BLaER1 treated with 17β-estradiol and CSF1 and Interleukin-3, amounts not matched to agents 10 nM and 100 nM (cell line): ENCODE data around the gene FARP1.

ENCODE experiments used
- H3K27ac ChIP-seq, 11 experiments: shearing (Covaris generic); formaldehyde crosslinking; 2 replicates each; pipeline ENCODE4 v1.8.1; 2022
- H3K27me3 ChIP-seq, 11 experiments: shearing (Covaris generic); formaldehyde crosslinking; 2 replicates each; pipeline ENCODE4 v1.8.1; 2022
- H3K36me3 ChIP-seq, 11 experiments: shearing (Covaris generic); formaldehyde crosslinking; 2 replicates each; pipeline ENCODE4 v1.8.1; 2022
- H3K4me1 ChIP-seq, 10 experiments: shearing (Covaris generic); formaldehyde crosslinking; 2 replicates each; pipeline ENCODE4 v1.8.1; 2022
- H3K4me2 ChIP-seq, 11 experiments: shearing (Covaris generic); formaldehyde crosslinking; 2 replicates each; pipeline ENCODE4 v1.8.1; 2022
- H3K4me3 ChIP-seq, 10 experiments: shearing (Covaris generic); formaldehyde crosslinking; 2 replicates each; pipeline ENCODE4 v1.8.1; 2022
- H3K9ac ChIP-seq, 11 experiments: shearing (Covaris generic); formaldehyde crosslinking; 2 replicates each; pipeline ENCODE4 v1.8.1; 2022
- H3K9me3 ChIP-seq, 11 experiments: shearing (Covaris generic); formaldehyde crosslinking; replicated peaks in 1 of 11; 2 replicates each; pipeline ENCODE4 v1.8.1; 2022
- H4K20me1 ChIP-seq, 11 experiments: shearing (Covaris generic); formaldehyde crosslinking; 2 replicates each; pipeline ENCODE4 v1.8.1; 2022
- Cebpa-rat ChIP-seq, 11 experiments: shearing (Covaris generic); IDR thresholded peaks; 2 replicates each; pipeline ENCODE4 v1.8.1; 2022

The FARP1 gene, protein sequence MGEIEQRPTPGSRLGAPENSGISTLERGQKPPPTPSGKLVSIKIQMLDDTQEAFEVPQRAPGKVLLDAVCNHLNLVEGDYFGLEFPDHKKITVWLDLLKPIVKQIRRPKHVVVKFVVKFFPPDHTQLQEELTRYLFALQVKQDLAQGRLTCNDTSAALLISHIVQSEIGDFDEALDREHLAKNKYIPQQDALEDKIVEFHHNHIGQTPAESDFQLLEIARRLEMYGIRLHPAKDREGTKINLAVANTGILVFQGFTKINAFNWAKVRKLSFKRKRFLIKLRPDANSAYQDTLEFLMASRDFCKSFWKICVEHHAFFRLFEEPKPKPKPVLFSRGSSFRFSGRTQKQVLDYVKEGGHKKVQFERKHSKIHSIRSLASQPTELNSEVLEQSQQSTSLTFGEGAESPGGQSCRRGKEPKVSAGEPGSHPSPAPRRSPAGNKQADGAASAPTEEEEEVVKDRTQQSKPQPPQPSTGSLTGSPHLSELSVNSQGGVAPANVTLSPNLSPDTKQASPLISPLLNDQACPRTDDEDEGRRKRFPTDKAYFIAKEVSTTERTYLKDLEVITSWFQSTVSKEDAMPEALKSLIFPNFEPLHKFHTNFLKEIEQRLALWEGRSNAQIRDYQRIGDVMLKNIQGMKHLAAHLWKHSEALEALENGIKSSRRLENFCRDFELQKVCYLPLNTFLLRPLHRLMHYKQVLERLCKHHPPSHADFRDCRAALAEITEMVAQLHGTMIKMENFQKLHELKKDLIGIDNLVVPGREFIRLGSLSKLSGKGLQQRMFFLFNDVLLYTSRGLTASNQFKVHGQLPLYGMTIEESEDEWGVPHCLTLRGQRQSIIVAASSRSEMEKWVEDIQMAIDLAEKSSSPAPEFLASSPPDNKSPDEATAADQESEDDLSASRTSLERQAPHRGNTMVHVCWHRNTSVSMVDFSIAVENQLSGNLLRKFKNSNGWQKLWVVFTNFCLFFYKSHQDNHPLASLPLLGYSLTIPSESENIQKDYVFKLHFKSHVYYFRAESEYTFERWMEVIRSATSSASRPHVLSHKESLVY

DNA sequence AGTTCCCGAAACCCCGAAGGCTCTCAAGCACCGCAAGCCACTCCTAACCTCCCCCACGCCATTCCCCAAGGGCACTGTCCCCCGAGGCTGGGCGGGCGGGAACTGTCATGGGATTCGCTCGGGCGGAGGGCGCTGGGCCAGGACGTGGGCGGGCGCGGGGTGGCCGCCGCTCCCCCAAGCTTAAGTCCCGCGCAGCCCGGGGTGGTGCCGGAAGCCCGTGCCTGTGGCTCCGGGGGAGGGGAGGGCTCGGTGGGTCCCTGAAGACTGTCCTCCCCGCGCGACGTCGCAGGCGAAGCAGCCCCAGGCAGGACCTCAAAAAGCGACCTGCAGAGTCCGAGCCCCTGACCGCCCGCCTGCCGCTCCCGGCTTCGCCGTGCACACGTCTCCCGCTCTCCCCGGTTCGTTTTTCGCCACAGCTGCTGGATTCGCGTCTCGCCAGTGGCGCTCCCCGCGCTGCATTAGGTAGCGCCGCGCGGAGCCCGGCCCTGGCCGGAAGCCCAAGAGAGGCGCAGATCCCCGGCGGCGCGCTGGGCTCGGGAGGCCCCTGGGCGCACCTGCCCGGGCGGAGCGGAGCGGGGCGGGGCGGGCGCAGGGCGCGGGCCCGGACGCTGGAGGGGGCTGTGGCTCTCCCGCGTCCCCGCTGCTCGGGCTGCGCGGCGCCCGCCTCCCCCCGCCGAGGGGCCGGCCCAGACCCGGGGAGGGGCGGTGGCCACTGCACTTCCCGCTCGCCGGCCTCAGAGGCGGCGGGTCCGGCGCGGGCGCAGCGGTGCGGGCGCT is at the start of gene FARP1:
Gene FARP1, plus strand, starts transcription at position 715 of the 777 bp plus-strand sequence. CDS start 70,149 bp downstream, outside the sequence.
- Histone ChIP-seq H3K27me3 (peaks cover 0 to 26% (median 12%) of the 10 kb centered on the region in 11 experiments; a peak in 20 of 22 replicates), H3K9ac (peak within 1 kb of the TSS; percentile 84 to 94 (median 90)), H3K4me2 (peak within 1 kb of the TSS; percentile 85 to 99 (median 97)), H4K20me1 (peaks cover 9 to 35% (median 17%) of the 10 kb centered on the region in 11 experiments; a peak in 16 of 22 replicates), H3K9me3 (no peaks in the 10 kb centered on the region), H3K36me3 (no peaks in the 10 kb centered on the region), H3K4me3 (peak within 1 kb of the TSS; percentile 78 to 97 (median 90)), H3K27ac (peak within 1 kb of the TSS; percentile 77 to 91 (median 88)), H3K4me1 (peaks cover 33 to 57% (median 49%) of the 10 kb centered on the region in 10 experiments)
- no peak for TF ChIP-seq Cebpa-rat (IDR thresholded peaks at IDR 0.05)

DNA sequence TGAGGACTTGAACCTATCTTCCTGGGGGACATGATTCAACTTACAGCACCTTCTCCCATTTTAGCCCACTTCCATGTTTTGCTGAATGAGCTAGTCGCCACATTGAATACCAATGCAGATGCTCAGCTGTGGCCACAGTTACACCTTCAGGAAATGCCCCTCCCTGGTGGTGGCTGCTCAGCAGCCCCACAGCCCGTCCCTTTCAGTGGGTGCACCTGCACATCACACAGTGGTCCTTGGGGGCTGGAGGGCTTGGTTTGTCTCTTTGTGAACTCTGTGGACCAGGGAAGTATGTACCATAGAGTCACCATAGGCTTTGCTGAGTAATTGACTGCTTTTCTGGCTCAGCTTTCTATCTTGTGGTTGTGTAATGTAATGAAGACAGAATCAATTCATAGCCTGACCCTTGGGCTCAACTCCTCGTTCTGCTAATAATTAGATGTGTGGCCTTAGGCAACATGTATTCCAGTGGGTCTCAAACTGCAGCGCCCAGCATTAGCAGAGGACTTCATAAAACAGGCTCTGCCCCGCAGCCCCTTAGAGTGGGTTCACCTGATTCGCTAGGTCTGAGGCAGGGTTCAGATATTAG is 48.1 kb upstream of the FARP1 start:
- peaks cover 0 to 19% (median 13%) of the 10 kb centered on the region in 10 experiments; a peak in 13 of 20 replicates for H3K4me1 ChIP-seq
- H3K9ac ChIP-seq: no peak overlapping the region
- H3K4me3 ChIP-seq: no peak overlapping the region
- no peak overlapping the region for H3K27ac ChIP-seq
- peaks cover 16 to 44% (median 26%) of the 10 kb centered on the region in 11 experiments for H3K9me3 ChIP-seq
- TF ChIP-seq Cebpa-rat (IDR thresholded peaks at IDR 0.05): no peak
- no peaks in the 10 kb centered on the region; a peak in 1 of 22 replicates for H3K36me3 ChIP-seq
- H3K27me3 ChIP-seq: no peaks in the 10 kb centered on the region
- peak overlapping the region in 8 of 11 experiments; percentile 21 to 63 (median 46); a peak in 11 of 22 replicates for H3K4me2 ChIP-seq
- no peaks in the 10 kb centered on the region for H4K20me1 ChIP-seq

DNA sequence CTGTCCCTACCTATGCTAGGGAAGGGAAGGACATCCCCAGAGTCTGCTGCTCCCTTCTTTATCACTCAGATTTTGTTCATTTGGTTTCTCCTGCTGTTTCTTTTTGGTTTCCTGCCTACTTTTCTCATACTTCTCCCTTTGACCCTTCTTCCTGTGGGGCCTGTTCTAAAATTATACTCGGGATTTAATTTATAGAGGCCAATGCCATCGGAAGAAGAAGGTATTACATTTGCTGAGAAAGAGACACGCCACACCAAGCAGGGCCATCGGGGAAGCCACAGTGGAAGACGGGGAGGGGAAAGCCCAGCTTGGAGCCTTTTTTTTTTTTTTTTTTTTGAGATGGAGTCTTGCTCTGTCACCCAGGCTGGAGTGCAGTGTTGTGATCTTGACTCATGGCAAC is 46.8 kb upstream of the FARP1 start:
- Histone ChIP-seq H3K9me3 (peaks cover 16 to 38% (median 23%) of the 10 kb centered on the region in 11 experiments), H4K20me1 (no peaks in the 10 kb centered on the region), H3K36me3 (no peaks in the 10 kb centered on the region; a peak in 1 of 22 replicates), H3K4me3 (no peak overlapping the region), H3K4me2 (peak overlapping the region in 7 of 11 experiments; percentile 6 to 47 (median 19); a peak in 8 of 22 replicates), H3K27ac (no peak overlapping the region), H3K9ac (no peak overlapping the region), H3K27me3 (no peaks in the 10 kb centered on the region), H3K4me1 (peaks cover 0 to 19% (median 13%) of the 10 kb centered on the region in 10 experiments; a peak in 13 of 20 replicates)
- TF ChIP-seq Cebpa-rat (IDR thresholded peaks at IDR 0.05): no peak

DNA sequence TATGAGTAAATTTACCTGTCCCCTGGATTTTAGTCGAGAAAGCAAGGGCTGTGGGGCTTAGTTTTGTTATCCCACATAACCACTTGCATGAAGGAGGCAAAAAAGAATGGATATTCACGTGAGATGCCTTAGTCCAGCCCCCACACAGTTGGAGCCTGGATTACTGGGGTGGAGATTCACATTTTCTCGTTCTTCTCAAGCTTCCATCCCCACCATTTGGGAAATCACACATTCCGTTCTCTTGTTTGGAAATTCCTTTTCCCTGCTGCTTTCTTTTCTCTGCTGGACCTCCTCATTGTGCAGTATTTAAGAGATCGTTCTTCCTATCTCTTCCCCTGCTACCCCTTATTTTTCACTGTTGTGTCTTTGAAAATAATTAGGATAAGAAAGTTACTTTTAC is 45.1 kb upstream of the FARP1 start:
- H3K27me3 ChIP-seq: no peaks in the 10 kb centered on the region
- peaks cover 13 to 28% (median 18%) of the 10 kb centered on the region in 11 experiments for H3K9me3 ChIP-seq
- H3K4me3 ChIP-seq: no peak overlapping the region
- no peaks in the 10 kb centered on the region; a peak in 1 of 22 replicates for H3K36me3 ChIP-seq
- no peaks in the 10 kb centered on the region for H4K20me1 ChIP-seq
- H3K4me2 ChIP-seq: no peak overlapping the region
- peaks cover 0 to 19% (median 13%) of the 10 kb centered on the region in 10 experiments; a peak in 13 of 20 replicates for H3K4me1 ChIP-seq
- H3K27ac ChIP-seq: no peak overlapping the region
- no peak overlapping the region for H3K9ac ChIP-seq
- no peak for TF ChIP-seq Cebpa-rat (IDR thresholded peaks at IDR 0.05)

GRCh38 chr13:98098516-98098915 is 44.4 kb upstream of the FARP1 start:
- peaks cover 0 to 19% (median 13%) of the 10 kb centered on the region in 10 experiments; a peak in 13 of 20 replicates for H3K4me1 ChIP-seq
- no peak overlapping the region for H3K4me2 ChIP-seq
- no peaks in the 10 kb centered on the region for H3K27me3 ChIP-seq
- H3K9me3 ChIP-seq: peaks cover 5 to 21% (median 10%) of the 10 kb centered on the region in 11 experiments; a peak in 21 of 22 replicates
- no peaks in the 10 kb centered on the region for H4K20me1 ChIP-seq
- H3K36me3 ChIP-seq: no peaks in the 10 kb centered on the region
- H3K27ac ChIP-seq: no peak overlapping the region
- no peak overlapping the region for H3K9ac ChIP-seq
- TF ChIP-seq Cebpa-rat (IDR thresholded peaks at IDR 0.05): no peak
- no peak overlapping the region for H3K4me3 ChIP-seq

DNA sequence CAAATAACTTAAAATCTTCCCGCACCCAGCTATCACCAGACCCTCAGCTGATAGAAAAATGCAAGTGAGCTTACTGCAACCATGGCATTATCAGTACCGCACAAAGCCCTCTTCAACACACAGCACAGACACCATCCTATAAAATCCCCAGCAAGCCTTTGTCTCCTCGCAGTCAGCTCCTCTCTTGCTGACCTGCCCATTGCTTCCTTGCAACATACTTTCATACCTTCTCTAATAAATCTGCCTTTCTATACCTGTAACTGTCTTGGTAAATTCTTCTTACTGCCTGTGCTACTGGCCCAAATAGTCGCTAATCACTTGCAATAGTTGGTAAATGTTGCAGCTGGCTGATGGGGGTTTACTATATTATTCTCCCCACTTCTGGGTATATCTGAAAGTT is 43.3 kb upstream of the FARP1 start:
- H3K27ac ChIP-seq: no peak overlapping the region
- H3K27me3 ChIP-seq: no peaks in the 10 kb centered on the region
- peaks cover 0 to 16% (median 4%) of the 10 kb centered on the region in 11 experiments; a peak in 3 of 22 replicates for H3K9me3 ChIP-seq
- no peak overlapping the region for H3K4me2 ChIP-seq
- no peak overlapping the region for H3K9ac ChIP-seq
- H3K4me1 ChIP-seq: peaks cover 0 to 17% (median 11%) of the 10 kb centered on the region in 10 experiments; a peak in 13 of 20 replicates
- no peak overlapping the region for H3K4me3 ChIP-seq
- H4K20me1 ChIP-seq: no peaks in the 10 kb centered on the region
- H3K36me3 ChIP-seq: no peaks in the 10 kb centered on the region
- no peak for TF ChIP-seq Cebpa-rat (IDR thresholded peaks at IDR 0.05)

GRCh38 chr13:98100481-98100880 is 42.4 kb upstream of the FARP1 start:
- H3K36me3 ChIP-seq: no peaks in the 10 kb centered on the region
- H3K9ac ChIP-seq: no peak overlapping the region
- no peak for TF ChIP-seq Cebpa-rat (IDR thresholded peaks at IDR 0.05)

GRCh38 chr13:98103531-98103930 is 39.4 kb upstream of the FARP1 start:
- H3K4me1 ChIP-seq: no peaks in the 10 kb centered on the region

More at GRCh38 chr13:98100481-98100880, 42.4 kb upstream of the FARP1 start:
- Histone ChIP-seq H3K27ac (no peak overlapping the region), H3K27me3 (no peaks in the 10 kb centered on the region), H4K20me1 (no peaks in the 10 kb centered on the region), H3K4me1 (peaks cover 0 to 8% (median 6%) of the 10 kb centered on the region in 10 experiments; a peak in 11 of 20 replicates), H3K9me3 (peaks cover 0 to 25% (median 7%) of the 10 kb centered on the region in 11 experiments; a peak in 5 of 22 replicates), H3K4me3 (no peak overlapping the region), H3K4me2 (no peak overlapping the region)

More at GRCh38 chr13:98103531-98103930, 39.4 kb upstream of the FARP1 start:
- no peaks in the 10 kb centered on the region for H3K36me3 ChIP-seq
- H3K27ac ChIP-seq: no peak overlapping the region
- peaks cover 0 to 29% (median 7%) of the 10 kb centered on the region in 11 experiments; a peak in 5 of 22 replicates for H3K9me3 ChIP-seq
- no peak overlapping the region for H3K4me2 ChIP-seq
- H4K20me1 ChIP-seq: no peaks in the 10 kb centered on the region
- no peak overlapping the region for H3K9ac ChIP-seq
- TF ChIP-seq Cebpa-rat (IDR thresholded peaks at IDR 0.05): no peak
- H3K4me3 ChIP-seq: no peak overlapping the region
- no peaks in the 10 kb centered on the region for H3K27me3 ChIP-seq
